H9 (cell line): Measurements from ENCODE around the gene CPB2. TPM values are rescaled to one million over a fixed set of nuclear protein-coding genes. Genes with fewer than 3 reads are reported as not detected.

Source experiments
- DNase-seq: peaks from one replicate; pipeline ENCODE4 v3.0.0-alpha.2; 2017
- H2AFZ ChIP-seq: one replicate; pipeline ENCODE4 v1.6.1; 2013; ENCODE audit warnings: mild to moderate bottlenecking, low read length, control low read depth, moderate library complexity
- H2AK5ac ChIP-seq: 2 replicates; pipeline ENCODE4 v1.6.1; 2013; ENCODE audit warnings: low read length, control low read depth, mixed read lengths; ENCODE audit not compliant: insufficient read length
- H2BK120ac ChIP-seq: one replicate; pipeline ENCODE4 v1.6.1; 2013; ENCODE audit warnings: low read depth, mild to moderate bottlenecking, low read length, control low read depth, inconsistent platforms; ENCODE audit not compliant: poor library complexity, severe bottlenecking
- H2BK12ac ChIP-seq: 2 replicates; pipeline ENCODE4 v1.6.1; 2013; ENCODE audit warnings: low read length, control low read depth, mixed read lengths, low read depth; ENCODE audit not compliant: insufficient read length
- H2BK15ac ChIP-seq: 2 replicates; pipeline ENCODE4 v1.6.1; 2013; ENCODE audit warnings: low read depth, low read length, control low read depth
- H2BK20ac ChIP-seq: one replicate; pipeline ENCODE4 v1.6.1; 2013; ENCODE audit warnings: low read depth, mild to moderate bottlenecking, low read length, control low read depth, inconsistent platforms; ENCODE audit not compliant: poor library complexity, severe bottlenecking
- H2BK5ac ChIP-seq: 2 replicates; pipeline ENCODE4 v1.6.1; 2013; ENCODE audit warnings: low read length, control low read depth, mixed read lengths; ENCODE audit not compliant: insufficient read length
- H3K14ac ChIP-seq: 2 replicates; pipeline ENCODE4 v1.6.1; 2013; ENCODE audit warnings: low read length, control low read depth; ENCODE audit not compliant: insufficient read depth
- H3K18ac ChIP-seq: 2 replicates; pipeline ENCODE4 v1.6.1; 2013; ENCODE audit warnings: low read depth, mild to moderate bottlenecking, mixed read lengths, low read length, control low read depth; ENCODE audit not compliant: insufficient read length
- H3K23ac ChIP-seq: 2 replicates; pipeline ENCODE4 v1.6.1; 2013; ENCODE audit warnings: low read length, control low read depth, mixed read lengths, low read depth; ENCODE audit not compliant: insufficient read length
- H3K23me2 ChIP-seq: 2 replicates; pipeline ENCODE4 v1.6.1; 2013; ENCODE audit warnings: low read depth, mild to moderate bottlenecking, mixed read lengths, low read length, control low read depth; ENCODE audit not compliant: insufficient read length, poor library complexity, severe bottlenecking
- H3K27ac ChIP-seq: 2 replicates; pipeline ENCODE4 v1.5.1; 2013; ENCODE audit warnings: low read length, control low read depth, mixed read lengths, low read depth; ENCODE audit not compliant: insufficient read length
- H3K27me3 ChIP-seq: 2 replicates; pipeline ENCODE4 v1.6.1; 2013; ENCODE audit warnings: low read length, control low read depth, inconsistent platforms; ENCODE audit not compliant: insufficient read depth
- H3K4ac ChIP-seq: 2 replicates; pipeline ENCODE4 v1.6.1; 2013; ENCODE audit warnings: low read depth, mild to moderate bottlenecking, control low read depth, inconsistent platforms, low read length, moderate library complexity
- H3K4me1 ChIP-seq: 2 replicates; pipeline ENCODE4 v1.6.1; 2013; ENCODE audit warnings: low read length, control low read depth, inconsistent platforms; ENCODE audit not compliant: insufficient read depth
- H3K4me2 ChIP-seq: 2 replicates; pipeline ENCODE4 v1.6.1; 2013; ENCODE audit warnings: low read length, control low read depth, mixed read lengths; ENCODE audit not compliant: insufficient read length, insufficient read depth
- H3K56ac ChIP-seq: 2 replicates; pipeline ENCODE4 v1.6.1; 2013; ENCODE audit warnings: low read depth, mild to moderate bottlenecking, mixed read lengths, low read length, control low read depth; ENCODE audit not compliant: insufficient read length
- H3K79me1 ChIP-seq: 2 replicates; pipeline ENCODE4 v1.6.1; 2013; ENCODE audit warnings: low read depth, mild to moderate bottlenecking, moderate library complexity, low read length, control low read depth, inconsistent platforms; ENCODE audit not compliant: insufficient read depth, poor library complexity, severe bottlenecking
- H3K79me2 ChIP-seq: 2 replicates; pipeline ENCODE4 v1.6.1; 2013; ENCODE audit warnings: low read length, control low read depth, inconsistent platforms; ENCODE audit not compliant: insufficient read depth
- H3K9ac ChIP-seq: 2 replicates; pipeline ENCODE4 v1.6.1; 2013; ENCODE audit warnings: low read length, control low read depth, mixed read lengths; ENCODE audit not compliant: insufficient read length; ENCODE audit errors: extremely low read depth
- H3K9me3 ChIP-seq: one replicate; pipeline ENCODE4 v1.6.1; 2013; ENCODE audit warnings: low read depth, low read length, inconsistent platforms; ENCODE audit not compliant: control insufficient read depth
- H3T11ph ChIP-seq: one replicate; pipeline ENCODE4 v1.6.1; 2013; ENCODE audit warnings: mild to moderate bottlenecking, low read length, control low read depth, inconsistent platforms
- H4K20me1 ChIP-seq: one replicate; pipeline ENCODE4 v1.6.1; 2013; ENCODE audit not compliant: control insufficient read depth, insufficient read length, insufficient read depth
- H4K5ac ChIP-seq: 2 replicates; pipeline ENCODE4 v1.6.1; 2013; ENCODE audit warnings: low read depth, mild to moderate bottlenecking, mixed read lengths, low read length, control low read depth; ENCODE audit not compliant: insufficient read length
- H4K8ac ChIP-seq: replicated peaks from 2 replicates; pipeline ENCODE4 v1.6.1; 2013; ENCODE audit warnings: low read length, control low read depth, mixed read lengths, low read depth; ENCODE audit not compliant: insufficient read length
- H4K91ac ChIP-seq: 2 replicates; pipeline ENCODE4 v1.6.1; 2013; ENCODE audit warnings: low read depth, mild to moderate bottlenecking, moderate library complexity, mixed read lengths, low read length, control low read depth; ENCODE audit not compliant: insufficient read length
- H3K27ac Mint-ChIP-seq, 3 experiments: 2 replicates in 2 of 3; 3 replicates in 1 of 3; pipeline ENCODE4 v1.8.0; 2020 to 2021; ENCODE audit warnings: mixed read lengths in 3 of 3, mild to moderate bottlenecking in 1 of 3, moderate library complexity in 1 of 3
- H3K27me3 Mint-ChIP-seq: 2 replicates; pipeline ENCODE4 v1.8.0; 2021; ENCODE audit warnings: low read depth, mild to moderate bottlenecking, moderate library complexity, mixed read lengths
- H3K36me3 Mint-ChIP-seq, 3 experiments: 2 replicates in 2 of 3; 3 replicates in 1 of 3; pipeline ENCODE4 v1.8.0; 2020 to 2021; ENCODE audit warnings: low read depth in 3 of 3, mixed read lengths in 3 of 3; ENCODE audit not compliant: insufficient read depth in 1 of 3
- H3K4me1 Mint-ChIP-seq, 2 experiments: 2 replicates each; pipeline ENCODE4 v1.8.0; 2020; ENCODE audit warnings: mixed read lengths in 2 of 2
- H3K4me3 Mint-ChIP-seq, 2 experiments: 2 replicates in 1 of 2; 3 replicates in 1 of 2; pipeline ENCODE4 v1.8.0; 2020 to 2021; ENCODE audit warnings: mild to moderate bottlenecking in 2 of 2, mixed read lengths in 2 of 2, moderate library complexity in 1 of 2
- H3K9me3 Mint-ChIP-seq, 2 experiments: 2 replicates in 1 of 2; 3 replicates in 1 of 2; pipeline ENCODE4 v1.8.0; 2020; ENCODE audit warnings: mild to moderate bottlenecking in 2 of 2, mixed read lengths in 2 of 2, moderate library complexity in 1 of 2
- WGBS: extraction: QIAGEN DNeasy Blood & Tissue Kit; methylation state at CpG from one replicate; pipeline ENCODE4 v1.1.7; 2013; ENCODE audit warnings: missing lambda C conversion rate, low lambda C conversion rate, mixed read lengths; ENCODE audit not compliant: insufficient read length; ENCODE audit errors: extremely low coverage; 5-methylcytosine and 5-hydroxymethylcytosine counted together
- total RNA-seq: library from RNA; stranded (reverse); gene quantifications from 2 replicates; pipeline ENCODE4 v1.2.1, GENCODE V29; 2021
- TF ChIP-seq, protein P1 (sequence below): fragments of 200-600 bp; sonication (generic); conservative IDR thresholded peaks from 3 replicates; pipeline ENCODE4 v1.8.0; 2021; ENCODE audit warnings: antibody characterized with exemption, mild to moderate bottlenecking

CPB2 gene
- total RNA-seq, 1 experiment from 2014 or later = not detected

DNA sequence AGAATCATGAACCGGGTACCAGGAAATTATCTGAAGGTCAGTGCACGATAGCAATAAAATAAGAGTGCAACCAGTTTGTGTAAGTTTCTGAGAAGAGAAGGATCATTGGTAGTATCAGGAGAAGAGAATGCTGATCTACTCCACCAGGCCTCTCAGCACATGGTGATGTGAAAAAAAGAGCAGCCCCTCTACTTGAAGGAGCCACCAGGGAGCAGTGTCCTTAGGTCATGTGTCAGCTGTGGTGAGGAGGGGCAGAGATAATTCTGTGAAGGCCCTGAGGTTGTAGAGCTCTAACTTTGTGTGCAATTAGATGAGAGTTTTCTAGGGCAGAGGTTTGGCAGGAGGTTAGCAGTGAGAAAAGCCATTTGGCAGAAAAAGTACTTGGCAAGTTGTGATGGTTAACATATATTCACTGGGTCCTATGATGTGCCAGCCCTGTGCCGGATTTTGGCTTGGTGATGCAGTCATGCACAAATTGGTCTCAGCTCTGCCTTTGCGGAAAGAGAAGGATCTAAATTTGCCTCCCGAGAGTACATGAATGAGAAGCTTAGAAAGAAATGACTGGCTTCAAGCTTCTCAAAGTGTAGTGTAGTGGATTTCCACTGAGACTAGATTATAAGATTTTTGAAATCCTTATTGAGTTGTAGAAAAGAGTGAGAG is 33.1 kb downstream of the CPB2 start:
- DNase-seq = peak; percentile 57
- Mint-ChIP-seq H3K4me1 (no peaks in the 10 kb centered on the region), H3K27ac (no peak overlapping the region), H3K27me3 (peaks cover 4% of the 10 kb centered on the region; the same call in 1 of the 2 replicates), H3K9me3 (peaks cover 5 to 6% of the 10 kb centered on the region in 2 experiments; a peak in 2 of 5 replicates), H3K36me3 (peaks cover 0 to 7% (median 0%) of the 10 kb centered on the region in 3 experiments; a peak in 1 of 7 replicates), H3K4me3 (no peak overlapping the region)
- Histone ChIP-seq H3K56ac (no peak overlapping the region), H4K20me1 (no peaks in the 10 kb centered on the region), H3K14ac (no peak overlapping the region), H2BK12ac (no peak overlapping the region), H4K5ac (no peak overlapping the region), H2AK5ac (no peak overlapping the region), H3K79me2 (no peaks in the 10 kb centered on the region), H3K27ac (no peak overlapping the region), H4K8ac (no peak overlapping the region), H3K4me2 (no peak overlapping the region), H4K91ac (no peak overlapping the region), H2AFZ (no peak overlapping the region), H3K18ac (no peak overlapping the region), H3K23me2 (no peaks in the 10 kb centered on the region), H2BK15ac (no peak overlapping the region), H2BK20ac (no peak overlapping the region), H3T11ph (no peak overlapping the region), H3K79me1 (no peaks in the 10 kb centered on the region), H3K4me1 (no peaks in the 10 kb centered on the region), H3K27me3 (no peaks in the 10 kb centered on the region), H3K23ac (no peak overlapping the region), H3K9me3 (no peaks in the 10 kb centered on the region), H2BK120ac (no peak overlapping the region), H3K9ac (no peak overlapping the region), H3K4ac (no peak overlapping the region), H2BK5ac (no peak overlapping the region)
- WGBS = no CpG with 5 or more reads among the region's 5 CpGs
- TF ChIP-seq, protein P1, sequence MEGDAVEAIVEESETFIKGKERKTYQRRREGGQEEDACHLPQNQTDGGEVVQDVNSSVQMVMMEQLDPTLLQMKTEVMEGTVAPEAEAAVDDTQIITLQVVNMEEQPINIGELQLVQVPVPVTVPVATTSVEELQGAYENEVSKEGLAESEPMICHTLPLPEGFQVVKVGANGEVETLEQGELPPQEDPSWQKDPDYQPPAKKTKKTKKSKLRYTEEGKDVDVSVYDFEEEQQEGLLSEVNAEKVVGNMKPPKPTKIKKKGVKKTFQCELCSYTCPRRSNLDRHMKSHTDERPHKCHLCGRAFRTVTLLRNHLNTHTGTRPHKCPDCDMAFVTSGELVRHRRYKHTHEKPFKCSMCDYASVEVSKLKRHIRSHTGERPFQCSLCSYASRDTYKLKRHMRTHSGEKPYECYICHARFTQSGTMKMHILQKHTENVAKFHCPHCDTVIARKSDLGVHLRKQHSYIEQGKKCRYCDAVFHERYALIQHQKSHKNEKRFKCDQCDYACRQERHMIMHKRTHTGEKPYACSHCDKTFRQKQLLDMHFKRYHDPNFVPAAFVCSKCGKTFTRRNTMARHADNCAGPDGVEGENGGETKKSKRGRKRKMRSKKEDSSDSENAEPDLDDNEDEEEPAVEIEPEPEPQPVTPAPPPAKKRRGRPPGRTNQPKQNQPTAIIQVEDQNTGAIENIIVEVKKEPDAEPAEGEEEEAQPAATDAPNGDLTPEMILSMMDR = peak; percentile 55; the same call in 2 of the 3 replicates
